ENCODE data around the gene GAB1. TPM values are rescaled to one million over a fixed set of nuclear protein-coding genes. Genes with fewer than 3 reads are reported as not detected.
A peak's percentile ranks its signal among the peaks of the same experiment; 100 is the strongest.

The GAB1 gene
- total and polyA plus RNA-seq, 2 of the 13 experiments (the other 11 are each of a cell fraction or from before 2014, with no cell fraction given), result 8.7 to 14.7 TPM

- no TSS peak for BruUV-seq (replicated peaks)
- Histone ChIP-seq H3K27me3 (ENCODE audit: control insufficient read depth in 1 of 2, insufficient read depth in 2 of 2, low read length in 2 of 2) (no peaks in the 10 kb centered on the region), H3K4me1 (ENCODE audit: insufficient read depth, low read length) (peaks cover 7% of the 10 kb centered on the region; the same call in 1 of the 2 replicates), H3K36me3 (replicated peaks in 1 of 2; ENCODE audit: control insufficient read depth in 1 of 2, insufficient read depth in 2 of 2, low read length in 2 of 2) (no peaks in the 10 kb centered on the region), H3K4me2 (ENCODE audit: low read depth, low read length) (no peak overlapping the region), H3K27ac (ENCODE audit: extremely low read length, insufficient read depth, low read length) (no peak overlapping the region), H3K9ac (ENCODE audit: insufficient read depth, low read depth, low read length) (no peak overlapping the region), H3K79me2 (ENCODE audit: insufficient read depth, low read length) (peaks cover 2% of the 10 kb centered on the region), H2AFZ (ENCODE audit: low read length) (no peak overlapping the region), H3K4me3 (replicated peaks in 1 of 3; ENCODE audit: insufficient read depth in 1 of 3, low read depth in 2 of 3, low read length in 3 of 3) (no peak overlapping the region), H4K20me1 (ENCODE audit: insufficient read depth, low read length) (no peaks in the 10 kb centered on the region; the same call in 1 of the 2 replicates), H3K9me3 (ENCODE audit: low read length) (no peaks in the 10 kb centered on the region)
- WGBS (ENCODE audit: low lambda C conversion rate), result 97% methylated on average over 2 of the region's 2 CpGs
- intact Hi-C loops (cut with micrococcal nuclease; ENCODE audit: unreplicated experiment) (no loop called here), in situ Hi-C loops (cut with HindIII; ENCODE audit: extremely low pct_ligation_motif_present, low pct_unique_long_range_greater_than_20kb) (no loop called here)
- TF ChIP-seq, protein P1, sequence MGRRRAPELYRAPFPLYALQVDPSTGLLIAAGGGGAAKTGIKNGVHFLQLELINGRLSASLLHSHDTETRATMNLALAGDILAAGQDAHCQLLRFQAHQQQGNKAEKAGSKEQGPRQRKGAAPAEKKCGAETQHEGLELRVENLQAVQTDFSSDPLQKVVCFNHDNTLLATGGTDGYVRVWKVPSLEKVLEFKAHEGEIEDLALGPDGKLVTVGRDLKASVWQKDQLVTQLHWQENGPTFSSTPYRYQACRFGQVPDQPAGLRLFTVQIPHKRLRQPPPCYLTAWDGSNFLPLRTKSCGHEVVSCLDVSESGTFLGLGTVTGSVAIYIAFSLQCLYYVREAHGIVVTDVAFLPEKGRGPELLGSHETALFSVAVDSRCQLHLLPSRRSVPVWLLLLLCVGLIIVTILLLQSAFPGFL (CRISPR knock-in tag; IDR thresholded peaks at IDR 0.05), result no peak
- TF ChIP-seq, protein P2, sequence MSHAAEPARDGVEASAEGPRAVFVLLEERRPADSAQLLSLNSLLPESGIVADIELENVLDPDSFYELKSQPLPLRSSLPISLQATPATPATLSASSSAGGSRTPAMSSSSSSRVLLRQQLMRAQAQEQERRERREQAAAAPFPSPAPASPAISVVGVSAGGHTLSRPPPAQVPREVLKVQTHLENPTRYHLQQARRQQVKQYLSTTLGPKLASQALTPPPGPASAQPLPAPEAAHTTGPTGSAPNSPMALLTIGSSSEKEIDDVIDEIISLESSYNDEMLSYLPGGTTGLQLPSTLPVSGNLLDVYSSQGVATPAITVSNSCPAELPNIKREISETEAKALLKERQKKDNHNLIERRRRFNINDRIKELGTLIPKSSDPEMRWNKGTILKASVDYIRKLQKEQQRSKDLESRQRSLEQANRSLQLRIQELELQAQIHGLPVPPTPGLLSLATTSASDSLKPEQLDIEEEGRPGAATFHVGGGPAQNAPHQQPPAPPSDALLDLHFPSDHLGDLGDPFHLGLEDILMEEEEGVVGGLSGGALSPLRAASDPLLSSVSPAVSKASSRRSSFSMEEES (CRISPR knock-in tag; IDR thresholded peaks at IDR 0.05), result no peak
- TF ChIP-seq ZNF652 (CRISPR knock-in tag; IDR thresholded peaks at IDR 0.05; ENCODE audit: borderline replicate concordance, low read depth), result peak; percentile 59; the same call in 1 of the 2 replicates
- no peak for TF ChIP-seq ELF3 (CRISPR knock-in tag; IDR thresholded peaks at IDR 0.05)
- no peak for TF ChIP-seq PHF5A (CRISPR knock-in tag; IDR thresholded peaks at IDR 0.05; ENCODE audit: low read depth, unreplicated experiment)
- no peak for DNase-seq (ENCODE audit: low spot score)
- ChIA-PET CTCF (ENCODE audit: low intra/inter-chr PET ratio, low total read pairs) (no interaction called here), POLR2A (no interaction called here)
- ATAC-seq, result no peak
- no peak for FAIRE-seq
Observed at GRCh38 chr4:143407888-143408287, 71.2 kb downstream of the GAB1 start.

DNA sequence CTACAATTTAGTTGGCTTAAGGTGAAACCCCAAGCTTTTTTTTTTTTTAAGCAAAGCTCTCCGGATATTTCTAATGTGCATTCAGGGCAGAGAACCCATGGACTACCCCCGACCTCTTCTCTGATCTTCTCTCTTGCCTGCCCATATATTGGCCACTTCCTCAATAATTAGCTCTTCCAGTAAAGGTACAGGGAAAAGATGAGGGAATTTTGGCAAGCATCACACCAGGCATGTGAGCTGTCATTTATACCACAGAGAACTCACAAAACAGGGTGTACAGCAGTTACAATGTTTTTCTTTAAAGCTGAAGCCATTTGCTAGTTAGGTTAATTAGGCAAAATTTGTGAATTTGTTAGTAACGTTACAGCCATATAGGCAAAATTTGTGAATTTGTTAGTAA lies 73.3 kb downstream of the GAB1 start:
- Histone ChIP-seq H3K4me2 (ENCODE audit: low read depth, low read length) (no peak overlapping the region), H4K20me1 (ENCODE audit: insufficient read depth, low read length) (no peaks in the 10 kb centered on the region; the same call in 1 of the 2 replicates), H3K27ac (ENCODE audit: extremely low read length, insufficient read depth, low read length) (no peak overlapping the region), H3K4me1 (ENCODE audit: insufficient read depth, low read length) (peaks cover 7% of the 10 kb centered on the region; the same call in 1 of the 2 replicates), H3K9me3 (ENCODE audit: low read length) (no peaks in the 10 kb centered on the region), H3K4me3 (replicated peaks in 1 of 3; ENCODE audit: insufficient read depth in 1 of 3, low read depth in 2 of 3, low read length in 3 of 3) (no peak overlapping the region), H3K27me3 (ENCODE audit: control insufficient read depth in 1 of 2, insufficient read depth in 2 of 2, low read length in 2 of 2) (no peaks in the 10 kb centered on the region), H3K9ac (ENCODE audit: insufficient read depth, low read depth, low read length) (no peak overlapping the region), H3K79me2 (ENCODE audit: insufficient read depth, low read length) (peaks cover 2% of the 10 kb centered on the region), H3K36me3 (replicated peaks in 1 of 2; ENCODE audit: control insufficient read depth in 1 of 2, insufficient read depth in 2 of 2, low read length in 2 of 2) (no peaks in the 10 kb centered on the region), H2AFZ (ENCODE audit: low read length) (no peak overlapping the region)
- POLR2A ChIA-PET, result no interaction called here
- TF ChIP-seq ZNF253 (CRISPR knock-in tag; IDR thresholded peaks at IDR 0.05; ENCODE audit: borderline replicate concordance), result no peak
- TF ChIP-seq ZNF350 (CRISPR knock-in tag; IDR thresholded peaks at IDR 0.05; ENCODE audit: borderline replicate concordance, low read depth), result no peak
- TF ChIP-seq ZFP41 (CRISPR knock-in tag; IDR thresholded peaks at IDR 0.05; ENCODE audit: borderline replicate concordance), result no peak
- no peak for TF ChIP-seq NBN (conservative IDR thresholded peaks at IDR 0.05)
- CTCF ChIA-PET (ENCODE audit: low intra/inter-chr PET ratio, low total read pairs), result no interaction called here
- ATAC-seq, result no peak
- intact Hi-C loops (cut with micrococcal nuclease; ENCODE audit: unreplicated experiment), result no loop called here
- FAIRE-seq, result no peak
- no peak for DNase-seq (ENCODE audit: low spot score)
- 97% methylated on average over 3 of the region's 3 CpGs for WGBS (ENCODE audit: low lambda C conversion rate)
- no TSS peak for BruUV-seq (replicated peaks)
- in situ Hi-C loops (cut with HindIII; ENCODE audit: extremely low pct_ligation_motif_present, low pct_unique_long_range_greater_than_20kb), result no loop called here
